ENCODE results near the gene SRPK3.

The SRPK3 gene

DNA sequence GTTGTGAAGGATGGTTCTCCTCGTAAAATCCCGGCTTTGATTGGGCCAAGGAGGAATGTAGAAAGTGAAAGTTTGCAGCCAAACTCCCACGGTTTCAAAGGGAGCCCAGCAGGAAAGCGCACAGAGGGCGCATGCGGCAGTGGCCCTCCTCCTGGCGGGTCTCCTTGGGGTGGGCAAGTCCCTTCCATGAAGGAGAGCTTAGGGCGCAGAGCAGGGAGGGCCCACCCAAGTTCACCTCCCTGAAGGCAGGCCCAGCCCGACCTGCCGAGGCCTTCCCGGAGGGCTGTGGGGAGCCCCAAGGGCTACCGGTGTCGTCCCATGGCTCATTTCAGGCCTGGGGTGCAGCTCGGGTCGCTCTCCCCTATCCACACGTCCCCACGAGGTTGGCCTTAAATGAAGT is 47.5 kb downstream of the SRPK3 start:
- no peak for FAIRE-seq
- DNase-seq (ENCODE audit: insufficient read length, low spot score): no peak

DNA sequence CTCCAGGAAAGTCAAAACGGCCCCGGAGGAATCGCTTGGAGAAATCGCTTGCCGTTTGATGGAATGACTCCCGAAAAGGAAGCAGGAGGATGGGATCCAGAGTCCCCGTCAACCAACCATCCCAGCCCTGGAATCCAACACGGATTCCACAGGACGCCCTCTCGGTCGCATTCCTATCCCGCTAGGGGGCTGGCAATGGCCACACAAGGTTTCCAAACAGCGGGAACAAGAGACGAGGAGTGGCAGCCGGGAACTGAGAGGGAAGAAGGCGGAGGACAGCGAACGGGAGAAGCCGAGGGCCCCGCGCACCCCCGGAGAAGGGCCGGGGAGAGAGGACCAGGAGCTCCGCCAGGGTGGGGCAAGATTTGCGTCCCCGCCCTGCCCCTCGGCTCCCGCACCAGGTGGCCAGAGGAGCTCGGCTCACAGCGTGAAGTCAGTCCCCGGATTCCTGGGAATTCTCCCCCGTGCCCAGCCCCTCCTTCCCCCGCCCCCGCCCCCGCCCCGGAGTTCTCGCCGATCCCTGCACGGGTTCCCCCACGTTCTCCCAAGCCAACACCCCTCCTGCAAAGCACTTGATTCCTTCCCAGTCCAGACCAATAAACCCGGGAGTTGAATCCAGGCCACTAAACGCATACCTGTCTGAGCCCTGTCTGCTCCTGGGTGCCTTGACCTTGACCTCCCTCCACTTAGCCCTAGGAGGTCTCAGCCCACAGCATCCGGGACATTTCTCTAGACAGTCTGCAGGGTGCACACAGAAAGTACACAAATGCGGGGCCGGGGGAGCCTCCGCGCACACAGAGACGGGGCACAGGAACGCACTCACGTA is 48.1 kb downstream of the SRPK3 start:
- FAIRE-seq (no peak), DNase-seq (ENCODE audit: insufficient read length, low spot score) (no peak)

DNA sequence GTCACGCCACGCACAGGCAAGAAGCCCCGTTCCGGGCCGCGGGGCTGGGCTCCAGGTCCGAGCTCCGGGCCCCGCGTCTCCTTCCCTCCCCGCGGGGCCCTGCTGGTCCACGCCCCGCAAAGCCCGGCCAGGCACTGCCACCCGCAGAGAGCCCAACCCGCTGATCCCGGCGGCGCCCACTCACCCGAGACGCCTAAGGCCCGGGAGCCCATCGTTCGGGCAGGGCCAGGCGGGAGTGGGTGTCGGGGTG is 48.6 kb downstream of the SRPK3 start:
- FAIRE-seq (no peak), DNase-seq (ENCODE audit: insufficient read length, low spot score) (no peak)

DNA sequence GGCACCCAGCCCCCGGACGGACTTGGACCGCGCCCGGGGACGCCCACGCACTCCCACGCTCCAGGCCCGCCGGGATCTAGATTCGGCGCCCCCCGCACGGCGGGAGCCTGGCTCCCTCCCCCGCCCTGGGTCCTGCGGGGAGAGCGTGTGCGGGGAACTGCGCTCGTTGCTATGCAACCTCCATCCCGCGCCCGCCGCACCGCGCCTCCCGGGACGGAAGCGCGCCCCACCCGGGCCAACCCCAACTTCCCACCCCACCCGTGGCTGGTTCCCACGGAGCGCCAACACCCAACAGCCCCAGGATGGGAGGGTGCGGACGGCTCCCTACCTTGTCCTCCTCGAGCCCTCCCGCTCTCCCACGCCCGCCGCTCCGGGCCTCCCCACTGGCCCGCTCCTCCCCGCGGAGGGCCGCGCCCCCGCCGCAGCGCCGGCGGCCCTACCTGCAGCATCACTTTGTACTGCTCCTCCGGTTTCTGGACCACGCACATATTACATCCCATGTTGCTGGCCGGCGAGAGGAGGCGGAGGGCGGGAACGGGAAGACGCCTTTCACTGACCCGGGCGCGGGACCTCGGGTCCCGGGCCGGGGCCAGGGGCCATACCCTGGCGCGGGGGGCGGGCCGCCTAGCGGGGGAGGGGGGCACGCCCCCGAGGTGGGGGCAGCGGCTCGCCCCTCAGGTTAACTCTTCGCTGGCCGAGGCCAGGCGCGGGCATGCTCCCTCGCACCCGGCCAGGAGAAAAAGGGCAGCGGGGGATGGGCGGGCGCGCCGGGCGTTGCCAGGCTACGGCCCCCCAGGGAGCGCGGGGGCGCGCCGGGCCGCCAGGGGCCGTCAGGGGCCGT is 49.2 kb downstream of the SRPK3 start, which contains the start of gene PDZD4:
TSS of gene PDZD4 (minus strand) at position 746 of the 841 bp plus-strand sequence. CDS start at position 500, 246 bp downstream.
- DNase-seq (ENCODE audit: insufficient read length, low spot score) (no peak), FAIRE-seq (no peak)

DNA sequence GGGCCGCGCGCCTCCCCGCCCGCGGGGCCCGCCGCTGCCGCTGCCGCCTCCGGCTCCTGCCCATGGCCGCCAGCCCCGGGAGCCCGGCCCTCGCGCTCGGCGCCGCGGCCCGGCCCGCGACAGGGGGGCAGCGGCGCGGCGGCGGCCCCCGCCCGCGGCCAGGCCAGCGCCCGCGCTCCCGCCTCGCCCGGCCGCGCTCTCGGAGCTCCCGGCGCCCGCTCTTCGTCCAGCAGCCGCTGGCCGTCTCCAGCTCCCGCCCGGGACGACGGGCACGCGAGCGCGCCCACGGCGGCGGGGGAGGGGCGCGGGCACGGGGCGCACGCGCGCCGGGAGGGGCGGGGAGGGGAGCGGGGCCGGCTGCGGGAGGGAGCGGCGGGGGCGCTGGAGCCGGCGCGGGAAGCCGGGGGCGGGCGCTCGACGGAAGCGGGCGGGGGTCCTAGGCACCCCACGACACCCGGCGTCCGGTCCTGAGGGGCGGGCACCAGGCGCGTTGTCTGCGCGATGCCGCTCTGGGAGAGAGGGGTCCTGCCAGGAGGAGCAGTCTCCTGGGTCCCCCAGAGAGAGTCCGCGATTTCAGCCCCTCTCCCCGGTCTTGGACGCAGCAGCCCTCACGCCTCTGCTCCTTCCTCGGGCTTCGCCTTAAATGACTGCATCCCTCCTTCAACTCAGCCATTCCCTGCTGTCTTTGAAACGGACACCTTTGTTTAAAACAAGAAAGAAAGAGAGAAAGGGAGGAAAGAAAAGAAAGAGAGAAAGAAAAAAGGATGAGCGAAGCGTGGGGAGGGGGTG is 50.0 kb downstream of the SRPK3 start:
- no peak for FAIRE-seq
- no peak for DNase-seq (ENCODE audit: insufficient read length, low spot score)

DNA sequence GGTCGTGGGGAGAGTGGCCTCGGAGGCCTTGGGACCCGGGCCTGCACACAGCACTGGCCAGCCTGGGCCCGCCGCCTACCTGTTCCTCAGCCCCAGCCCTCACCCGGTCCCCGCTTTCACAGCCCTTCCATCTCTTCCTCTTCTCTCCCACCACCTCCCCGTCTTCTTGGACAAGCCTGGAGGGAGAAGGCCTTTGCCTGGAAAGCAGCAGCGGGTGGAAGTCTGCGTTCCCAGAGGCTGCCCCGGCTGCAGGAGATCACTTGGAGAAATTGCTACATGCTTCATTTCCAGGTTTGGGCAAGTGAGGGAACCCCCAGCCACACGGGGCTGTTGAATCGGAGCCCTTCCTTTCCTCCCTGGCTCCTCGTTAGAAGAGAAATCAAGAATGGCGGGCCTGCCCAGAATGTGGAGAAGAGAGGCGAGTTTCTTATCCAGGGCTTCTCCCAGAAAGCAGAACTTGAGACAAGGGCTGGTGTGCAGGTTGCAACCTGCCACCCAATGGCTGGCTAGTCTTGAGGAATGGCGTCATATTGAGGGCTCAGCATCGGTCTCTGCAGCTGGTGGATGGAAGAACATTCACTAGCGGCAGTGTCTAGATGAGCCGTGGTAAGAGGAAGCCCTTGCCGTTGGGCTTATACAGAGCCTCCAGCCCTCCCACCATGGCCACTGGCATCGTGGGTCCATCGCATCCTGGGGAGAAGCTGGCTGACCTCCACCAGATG is 50.7 kb downstream of the SRPK3 start:
- no peak for DNase-seq (ENCODE audit: insufficient read length, low spot score)

DNA sequence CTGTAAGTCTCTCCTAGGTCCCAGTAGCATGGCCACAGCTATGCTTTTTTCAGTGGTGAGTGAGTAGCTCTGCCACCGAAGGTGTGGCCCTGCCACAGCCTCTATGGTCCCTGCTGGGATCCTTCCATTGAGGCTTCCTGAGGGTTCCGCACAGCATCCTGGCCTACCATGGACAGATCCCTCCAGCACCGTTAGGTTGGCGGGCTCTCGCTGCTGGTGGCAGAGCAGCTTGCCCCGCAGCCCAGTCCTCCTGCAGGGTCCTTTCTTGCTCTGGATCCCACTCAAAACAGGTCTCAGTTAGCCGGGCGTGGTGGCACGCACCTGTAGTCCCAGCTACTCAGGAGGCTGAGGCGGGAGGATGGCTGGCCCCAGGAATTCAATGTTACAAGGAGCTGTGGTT is 51.9 kb downstream of the SRPK3 start:
- DNase-seq (ENCODE audit: insufficient read length, low spot score) (no peak), FAIRE-seq (no peak)

More for the DNA sequence above, 50.7 kb downstream of the SRPK3 start:
- FAIRE-seq: no peak
